Measurements from ENCODE around the gene PRPF39.

PRPF39 gene

DNA sequence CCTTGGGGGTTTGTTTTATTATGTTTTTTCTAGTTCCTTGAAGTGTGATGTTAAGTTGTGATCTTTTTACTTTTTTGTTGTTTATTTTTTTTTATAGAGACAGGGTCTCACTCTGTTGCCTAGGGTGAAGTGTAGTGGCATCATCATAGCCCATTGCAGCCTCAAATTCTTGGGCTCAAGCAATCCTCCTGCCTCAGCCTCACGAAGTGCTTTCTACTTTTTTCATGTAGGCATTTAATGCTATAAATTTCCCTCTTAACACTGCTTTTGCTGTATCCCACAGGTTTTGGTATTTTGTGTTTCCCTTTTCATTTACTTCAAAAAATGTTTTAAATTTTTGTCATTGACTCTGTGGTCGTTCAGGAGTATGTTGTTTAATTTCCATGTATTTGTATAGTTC lies 26.6 kb upstream of the PRPF39 start:
- no peak for ATAC-seq

DNA sequence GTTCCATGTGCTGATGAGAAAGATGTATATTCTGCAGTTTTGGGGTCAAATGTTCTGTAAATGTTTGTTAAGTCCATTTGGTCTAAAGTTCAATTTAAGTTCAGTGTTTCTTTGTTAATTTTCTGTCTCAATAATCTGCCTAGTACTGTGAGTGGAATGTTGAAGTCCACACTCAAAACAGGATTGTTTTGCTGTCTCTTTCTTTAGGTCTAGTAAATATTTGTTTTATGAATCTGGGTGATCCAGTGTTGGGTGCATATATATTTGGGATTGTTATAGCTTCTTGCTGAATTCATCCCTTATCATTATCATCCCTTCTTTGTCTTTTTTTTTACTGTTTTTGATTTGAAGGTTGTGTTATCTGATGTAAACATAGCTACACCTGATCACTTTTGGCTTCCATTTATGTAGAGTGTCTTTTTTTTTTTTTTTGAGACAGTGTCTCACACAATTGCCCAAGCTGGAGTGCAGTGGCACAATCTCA lies 26.0 kb upstream of the PRPF39 start:
- no peak for TF ChIP-seq ISL1 (CRISPR knock-in tag; IDR thresholded peaks at IDR 0.05)
- TF ChIP-seq TCF4 (CRISPR knock-in tag; IDR thresholded peaks at IDR 0.05; ENCODE audit: borderline replicate concordance), result no peak
- TF ChIP-seq, protein P1, sequence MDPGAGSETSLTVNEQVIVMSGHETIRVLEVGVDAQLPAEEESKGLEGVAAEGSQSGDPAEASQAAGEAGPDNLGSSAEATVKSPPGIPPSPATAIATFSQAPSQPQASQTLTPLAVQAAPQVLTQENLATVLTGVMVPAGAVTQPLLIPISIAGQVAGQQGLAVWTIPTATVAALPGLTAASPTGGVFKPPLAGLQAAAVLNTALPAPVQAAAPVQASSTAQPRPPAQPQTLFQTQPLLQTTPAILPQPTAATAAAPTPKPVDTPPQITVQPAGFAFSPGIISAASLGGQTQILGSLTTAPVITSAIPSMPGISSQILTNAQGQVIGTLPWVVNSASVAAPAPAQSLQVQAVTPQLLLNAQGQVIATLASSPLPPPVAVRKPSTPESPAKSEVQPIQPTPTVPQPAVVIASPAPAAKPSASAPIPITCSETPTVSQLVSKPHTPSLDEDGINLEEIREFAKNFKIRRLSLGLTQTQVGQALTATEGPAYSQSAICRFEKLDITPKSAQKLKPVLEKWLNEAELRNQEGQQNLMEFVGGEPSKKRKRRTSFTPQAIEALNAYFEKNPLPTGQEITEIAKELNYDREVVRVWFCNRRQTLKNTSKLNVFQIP (CRISPR knock-in tag; IDR thresholded peaks at IDR 0.05; ENCODE audit: borderline replicate concordance, low read depth), result no peak
- TF ChIP-seq ZNF70 (CRISPR knock-in tag; IDR thresholded peaks at IDR 0.05), result no peak
- TF ChIP-seq ZNF8 (CRISPR knock-in tag; IDR thresholded peaks at IDR 0.05), result no peak
- no peak for TF ChIP-seq BACH2 (CRISPR knock-in tag; IDR thresholded peaks at IDR 0.05; ENCODE audit: borderline replicate concordance)
- TF ChIP-seq ZNF565 (CRISPR knock-in tag; conservative IDR thresholded peaks at IDR 0.05; ENCODE audit: low read depth), result no peak
- TF ChIP-seq ZFP3 (CRISPR knock-in tag; IDR thresholded peaks at IDR 0.05), result no peak
- no peak for TF ChIP-seq ZC3H10 (CRISPR knock-in tag; IDR thresholded peaks at IDR 0.05)
- TF ChIP-seq, protein P2, sequence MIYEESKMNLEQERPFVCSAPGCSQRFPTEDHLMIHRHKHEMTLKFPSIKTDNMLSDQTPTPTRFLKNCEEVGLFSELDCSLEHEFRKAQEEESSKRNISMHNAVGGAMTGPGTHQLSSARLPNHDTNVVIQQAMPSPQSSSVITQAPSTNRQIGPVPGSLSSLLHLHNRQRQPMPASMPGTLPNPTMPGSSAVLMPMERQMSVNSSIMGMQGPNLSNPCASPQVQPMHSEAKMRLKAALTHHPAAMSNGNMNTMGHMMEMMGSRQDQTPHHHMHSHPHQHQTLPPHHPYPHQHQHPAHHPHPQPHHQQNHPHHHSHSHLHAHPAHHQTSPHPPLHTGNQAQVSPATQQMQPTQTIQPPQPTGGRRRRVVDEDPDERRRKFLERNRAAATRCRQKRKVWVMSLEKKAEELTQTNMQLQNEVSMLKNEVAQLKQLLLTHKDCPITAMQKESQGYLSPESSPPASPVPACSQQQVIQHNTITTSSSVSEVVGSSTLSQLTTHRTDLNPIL (CRISPR knock-in tag; IDR thresholded peaks at IDR 0.05; ENCODE audit: low read depth), result no peak
- TF ChIP-seq CSDC2 (CRISPR knock-in tag; IDR thresholded peaks at IDR 0.05), result no peak
- TF ChIP-seq, protein P3, sequence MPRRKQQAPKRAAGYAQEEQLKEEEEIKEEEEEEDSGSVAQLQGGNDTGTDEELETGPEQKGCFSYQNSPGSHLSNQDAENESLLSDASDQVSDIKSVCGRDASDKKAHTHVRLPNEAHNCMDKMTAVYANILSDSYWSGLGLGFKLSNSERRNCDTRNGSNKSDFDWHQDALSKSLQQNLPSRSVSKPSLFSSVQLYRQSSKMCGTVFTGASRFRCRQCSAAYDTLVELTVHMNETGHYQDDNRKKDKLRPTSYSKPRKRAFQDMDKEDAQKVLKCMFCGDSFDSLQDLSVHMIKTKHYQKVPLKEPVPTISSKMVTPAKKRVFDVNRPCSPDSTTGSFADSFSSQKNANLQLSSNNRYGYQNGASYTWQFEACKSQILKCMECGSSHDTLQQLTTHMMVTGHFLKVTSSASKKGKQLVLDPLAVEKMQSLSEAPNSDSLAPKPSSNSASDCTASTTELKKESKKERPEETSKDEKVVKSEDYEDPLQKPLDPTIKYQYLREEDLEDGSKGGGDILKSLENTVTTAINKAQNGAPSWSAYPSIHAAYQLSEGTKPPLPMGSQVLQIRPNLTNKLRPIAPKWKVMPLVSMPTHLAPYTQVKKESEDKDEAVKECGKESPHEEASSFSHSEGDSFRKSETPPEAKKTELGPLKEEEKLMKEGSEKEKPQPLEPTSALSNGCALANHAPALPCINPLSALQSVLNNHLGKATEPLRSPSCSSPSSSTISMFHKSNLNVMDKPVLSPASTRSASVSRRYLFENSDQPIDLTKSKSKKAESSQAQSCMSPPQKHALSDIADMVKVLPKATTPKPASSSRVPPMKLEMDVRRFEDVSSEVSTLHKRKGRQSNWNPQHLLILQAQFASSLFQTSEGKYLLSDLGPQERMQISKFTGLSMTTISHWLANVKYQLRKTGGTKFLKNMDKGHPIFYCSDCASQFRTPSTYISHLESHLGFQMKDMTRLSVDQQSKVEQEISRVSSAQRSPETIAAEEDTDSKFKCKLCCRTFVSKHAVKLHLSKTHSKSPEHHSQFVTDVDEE (CRISPR knock-in tag; IDR thresholded peaks at IDR 0.05), result no peak
- TF ChIP-seq SNAI2 (CRISPR knock-in tag; IDR thresholded peaks at IDR 0.05), result no peak
- TF ChIP-seq, protein P4, sequence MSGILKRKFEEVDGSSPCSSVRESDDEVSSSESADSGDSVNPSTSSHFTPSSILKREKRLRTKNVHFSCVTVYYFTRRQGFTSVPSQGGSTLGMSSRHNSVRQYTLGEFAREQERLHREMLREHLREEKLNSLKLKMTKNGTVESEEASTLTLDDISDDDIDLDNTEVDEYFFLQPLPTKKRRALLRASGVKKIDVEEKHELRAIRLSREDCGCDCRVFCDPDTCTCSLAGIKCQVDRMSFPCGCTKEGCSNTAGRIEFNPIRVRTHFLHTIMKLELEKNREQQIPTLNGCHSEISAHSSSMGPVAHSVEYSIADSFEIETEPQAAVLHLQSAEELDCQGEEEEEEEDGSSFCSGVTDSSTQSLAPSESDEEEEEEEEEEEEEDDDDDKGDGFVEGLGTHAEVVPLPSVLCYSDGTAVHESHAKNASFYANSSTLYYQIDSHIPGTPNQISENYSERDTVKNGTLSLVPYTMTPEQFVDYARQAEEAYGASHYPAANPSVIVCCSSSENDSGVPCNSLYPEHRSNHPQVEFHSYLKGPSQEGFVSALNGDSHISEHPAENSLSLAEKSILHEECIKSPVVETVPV (CRISPR knock-in tag; IDR thresholded peaks at IDR 0.05), result no peak
- no peak for ATAC-seq

More for the DNA sequence above, 26.6 kb upstream of the PRPF39 start:
- TF ChIP-seq BACH2 (CRISPR knock-in tag; IDR thresholded peaks at IDR 0.05; ENCODE audit: borderline replicate concordance) (no peak), ZNF70 (CRISPR knock-in tag; IDR thresholded peaks at IDR 0.05) (no peak), ZFP30 (CRISPR knock-in tag; IDR thresholded peaks at IDR 0.05) (no peak), GLIS3 (CRISPR knock-in tag; IDR thresholded peaks at IDR 0.05) (no peak), OSR1 (CRISPR knock-in tag; IDR thresholded peaks at IDR 0.05) (no peak), TCF4 (CRISPR knock-in tag; IDR thresholded peaks at IDR 0.05; ENCODE audit: borderline replicate concordance) (no peak), RARB (CRISPR knock-in tag; IDR thresholded peaks at IDR 0.05) (no peak)
- TF ChIP-seq, protein P5, sequence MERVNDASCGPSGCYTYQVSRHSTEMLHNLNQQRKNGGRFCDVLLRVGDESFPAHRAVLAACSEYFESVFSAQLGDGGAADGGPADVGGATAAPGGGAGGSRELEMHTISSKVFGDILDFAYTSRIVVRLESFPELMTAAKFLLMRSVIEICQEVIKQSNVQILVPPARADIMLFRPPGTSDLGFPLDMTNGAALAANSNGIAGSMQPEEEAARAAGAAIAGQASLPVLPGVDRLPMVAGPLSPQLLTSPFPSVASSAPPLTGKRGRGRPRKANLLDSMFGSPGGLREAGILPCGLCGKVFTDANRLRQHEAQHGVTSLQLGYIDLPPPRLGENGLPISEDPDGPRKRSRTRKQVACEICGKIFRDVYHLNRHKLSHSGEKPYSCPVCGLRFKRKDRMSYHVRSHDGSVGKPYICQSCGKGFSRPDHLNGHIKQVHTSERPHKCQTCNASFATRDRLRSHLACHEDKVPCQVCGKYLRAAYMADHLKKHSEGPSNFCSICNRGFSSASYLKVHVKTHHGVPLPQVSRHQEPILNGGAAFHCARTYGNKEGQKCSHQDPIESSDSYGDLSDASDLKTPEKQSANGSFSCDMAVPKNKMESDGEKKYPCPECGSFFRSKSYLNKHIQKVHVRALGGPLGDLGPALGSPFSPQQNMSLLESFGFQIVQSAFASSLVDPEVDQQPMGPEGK (CRISPR knock-in tag; IDR thresholded peaks at IDR 0.05; ENCODE audit: borderline replicate concordance), result no peak
- TF ChIP-seq, protein P1 (CRISPR knock-in tag; IDR thresholded peaks at IDR 0.05; ENCODE audit: borderline replicate concordance, low read depth), result no peak

DNA sequence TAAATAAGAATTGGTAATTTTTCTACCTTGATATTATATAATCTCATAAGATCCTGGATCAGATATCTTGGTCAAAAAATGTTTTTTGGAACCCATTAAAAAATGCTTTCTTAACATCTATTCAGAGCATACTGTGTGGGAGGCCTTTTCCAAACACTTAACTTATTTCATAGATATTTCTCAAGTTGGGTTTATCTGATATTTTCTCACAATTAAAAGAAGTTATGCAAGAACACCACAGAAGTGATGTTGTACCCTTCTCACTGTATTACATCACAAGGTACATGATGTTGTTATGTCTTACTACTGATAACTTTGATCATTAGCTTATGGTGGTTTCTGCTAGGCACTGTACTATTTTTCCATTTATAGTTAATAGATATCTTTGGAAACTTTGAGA lies 23.4 kb upstream of the PRPF39 start:
- TF ChIP-seq ZC3H10 (CRISPR knock-in tag; IDR thresholded peaks at IDR 0.05), result no peak
- TF ChIP-seq, protein P1 (CRISPR knock-in tag; IDR thresholded peaks at IDR 0.05; ENCODE audit: borderline replicate concordance, low read depth), result no peak
- TF ChIP-seq, protein P3 (CRISPR knock-in tag; IDR thresholded peaks at IDR 0.05), result no peak
- TF ChIP-seq TOX (CRISPR knock-in tag; IDR thresholded peaks at IDR 0.05; ENCODE audit: borderline replicate concordance), result no peak
- TF ChIP-seq GLIS3 (CRISPR knock-in tag; IDR thresholded peaks at IDR 0.05), result no peak
- TF ChIP-seq OSR1 (CRISPR knock-in tag; IDR thresholded peaks at IDR 0.05), result no peak
- TF ChIP-seq SNAI2 (CRISPR knock-in tag; IDR thresholded peaks at IDR 0.05), result no peak
- no peak for TF ChIP-seq ZFP30 (CRISPR knock-in tag; IDR thresholded peaks at IDR 0.05)
- no peak for TF ChIP-seq ZNF565 (CRISPR knock-in tag; conservative IDR thresholded peaks at IDR 0.05; ENCODE audit: low read depth)
- no peak for TF ChIP-seq ZNF8 (CRISPR knock-in tag; IDR thresholded peaks at IDR 0.05)
- ATAC-seq, result no peak

Data from SK-N-SH treated with all-trans-retinoic acid at 6 μM for 48 hours (cell line).